ENCODE results near the gene HSF4. TPM values are rescaled to one million over a fixed set of nuclear protein-coding genes. Genes with fewer than 3 reads are reported as not detected.

The HSF4 gene
- total RNA-seq, 3 donors from 2014 or later (not counting 1 experiment from before 2014, with no cell fraction given): 6.9 to 8.3 (median 7.3) TPM

- 96% methylated on average over 39 of the region's 40 CpGs for WGBS (ENCODE audit: insufficient coverage)
- Histone ChIP-seq H3K9me3 (ENCODE audit: control insufficient read depth, insufficient read depth, low read length) (no peaks in the 10 kb centered on the region), H3K4me3 (ENCODE audit: low read length) (no peak overlapping the region), H3K27me3 (ENCODE audit: control insufficient read depth, insufficient read depth, low read length) (no peaks in the 10 kb centered on the region), H3K4me1 (ENCODE audit: control insufficient read depth, insufficient read depth, low read length) (no peaks in the 10 kb centered on the region), H3K27ac (ENCODE audit: low read length) (no peak overlapping the region), H3K36me3 (ENCODE audit: control insufficient read depth, insufficient read depth, low read length) (peaks cover 44% of the 10 kb centered on the region)
- Mint-ChIP-seq H3K27ac (no peak overlapping the region), H3K36me3 (peaks cover 4% of the 10 kb centered on the region), H3K27me3 (ENCODE audit: low read depth in 2 of 2) (no peaks in the 10 kb centered on the region), H3K9me3 (no peaks in the 10 kb centered on the region), H3K4me1 (peaks cover 9 to 10% of the 10 kb centered on the region in 2 donors), H3K4me3 (no peak overlapping the region)
- intact Hi-C loops (cut with micrococcal nuclease): no loop called here
- no peak for TF ChIP-seq CTCF (IDR thresholded peaks at IDR 0.05)
- no peak for DNase-seq
- no peak for ATAC-seq
Measured at GRCh38 chr16:67201411-67202345, 37.1 kb downstream of the HSF4 start.

- no peak overlapping the region for H3K4me3 Mint-ChIP-seq
- ATAC-seq (no peak), DNase-seq (no peak)
- intact Hi-C loops (cut with micrococcal nuclease): no loop called here
- Histone ChIP-seq H3K9me3 (ENCODE audit: control insufficient read depth, insufficient read depth, low read length) (no peaks in the 10 kb centered on the region), H3K4me1 (ENCODE audit: control insufficient read depth, insufficient read depth, low read length) (no peaks in the 10 kb centered on the region), H3K27me3 (ENCODE audit: control insufficient read depth, insufficient read depth, low read length) (no peaks in the 10 kb centered on the region), H3K36me3 (ENCODE audit: control insufficient read depth, insufficient read depth, low read length) (peaks cover 37% of the 10 kb centered on the region), H3K4me3 (ENCODE audit: low read length) (no peak overlapping the region), H3K27ac (ENCODE audit: low read length) (no peak overlapping the region)
- no peaks in the 10 kb centered on the region for H3K36me3 Mint-ChIP-seq
- WGBS (ENCODE audit: insufficient coverage): 99% methylated on average over 12 of the region's 12 CpGs
- no peak for TF ChIP-seq CTCF (IDR thresholded peaks at IDR 0.05)
- no peaks in the 10 kb centered on the region for H3K9me3 Mint-ChIP-seq
- H3K27me3 Mint-ChIP-seq (ENCODE audit: low read depth in 2 of 2): no peaks in the 10 kb centered on the region
- no peak overlapping the region for H3K27ac Mint-ChIP-seq
- peaks cover 4 to 9% of the 10 kb centered on the region in 2 donors for H3K4me1 Mint-ChIP-seq
Measured at GRCh38 chr16:67202426-67202825, 37.9 kb downstream of the HSF4 start.

GRCh38 chr16:67202956-67203493 lies 38.5 kb downstream of the HSF4 start:
- peaks cover 33% of the 10 kb centered on the region for H3K36me3 ChIP-seq (ENCODE audit: control insufficient read depth, insufficient read depth, low read length)
- H3K4me3 ChIP-seq (ENCODE audit: low read length): no peak overlapping the region
- Mint-ChIP-seq H3K27ac (no peak overlapping the region), H3K36me3 (no peaks in the 10 kb centered on the region), H3K9me3 (no peaks in the 10 kb centered on the region), H3K4me1 (peaks cover 4 to 9% of the 10 kb centered on the region in 2 donors), H3K27me3 (ENCODE audit: low read depth in 2 of 2) (no peaks in the 10 kb centered on the region), H3K4me3 (no peak overlapping the region)
- intact Hi-C loops (cut with micrococcal nuclease): no loop called here
- no peak overlapping the region for H3K27ac ChIP-seq (ENCODE audit: low read length)
- no peaks in the 10 kb centered on the region for H3K9me3 ChIP-seq (ENCODE audit: control insufficient read depth, insufficient read depth, low read length)
- DNase-seq: no peak
- ATAC-seq: no peak
- no peaks in the 10 kb centered on the region for H3K4me1 ChIP-seq (ENCODE audit: control insufficient read depth, insufficient read depth, low read length)
- WGBS (ENCODE audit: insufficient coverage): 96% methylated on average over 23 of the region's 23 CpGs
- no peaks in the 10 kb centered on the region for H3K27me3 ChIP-seq (ENCODE audit: control insufficient read depth, insufficient read depth, low read length)
- TF ChIP-seq CTCF (IDR thresholded peaks at IDR 0.05): no peak

Data from natural killer cell (primary cell).